GM18498 (cell line): ENCODE results near the gene AWAT2.
A peak's percentile ranks its signal among the peaks of the same experiment; 100 is the strongest.

Source experiments
- ATAC-seq: cut with Tn5 transposase; IDR thresholded peaks from one replicate; pipeline ENCODE4 v1.9.1; 2021; ENCODE audit warnings: mild to moderate bottlenecking, moderate library complexity; ENCODE audit not compliant: unreplicated experiment

AWAT2 gene

GRCh38 chrX:70042399-70043371 lies 7.1 kb downstream of the AWAT2 start:
- no peak for ATAC-seq

DNA sequence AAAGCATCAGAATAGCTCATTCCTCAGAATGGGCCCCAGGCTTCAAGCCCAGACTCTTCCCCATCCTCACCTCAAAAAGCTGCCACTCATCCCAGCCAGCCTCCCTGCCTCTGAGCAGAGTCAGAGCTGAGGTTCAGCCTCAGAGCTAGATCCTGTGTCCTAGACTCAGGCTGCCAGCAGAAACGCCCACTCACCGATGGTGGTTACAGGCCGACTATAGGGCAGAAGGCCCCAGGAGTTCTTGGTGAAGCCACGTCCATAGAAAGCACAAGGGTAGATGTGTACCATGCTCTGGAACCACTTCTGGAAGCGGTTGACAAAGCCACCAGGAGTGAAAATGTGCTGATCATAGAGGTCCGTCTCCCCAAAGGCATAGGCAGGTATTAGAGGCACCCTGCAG lies 7.7 kb downstream of the AWAT2 start:
- ATAC-seq = no peak

GRCh38 chrX:70039758-70040157 lies 10.0 kb downstream of the AWAT2 start:
- no peak for ATAC-seq

DNA sequence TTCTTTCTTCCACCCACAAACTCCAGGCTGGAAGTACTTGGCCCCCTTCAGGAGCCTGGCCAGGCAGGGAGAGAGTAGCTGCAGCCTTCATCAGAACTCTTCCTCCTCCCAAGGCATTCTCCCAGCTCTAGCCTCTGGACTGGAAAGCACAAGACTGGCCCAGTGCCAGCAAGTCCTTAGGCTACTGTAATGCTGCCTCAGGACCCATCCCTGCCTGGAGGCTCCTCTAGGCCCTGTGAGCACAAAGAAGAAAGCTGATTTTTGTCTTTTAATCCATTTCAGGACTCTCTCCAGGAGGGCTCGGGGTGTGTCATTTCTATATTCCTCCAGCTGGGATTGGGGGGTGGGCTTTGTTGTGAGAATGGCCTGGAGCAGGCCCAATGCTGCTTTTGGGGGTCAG lies 10.8 kb downstream of the AWAT2 start:
- no peak for ATAC-seq

DNA sequence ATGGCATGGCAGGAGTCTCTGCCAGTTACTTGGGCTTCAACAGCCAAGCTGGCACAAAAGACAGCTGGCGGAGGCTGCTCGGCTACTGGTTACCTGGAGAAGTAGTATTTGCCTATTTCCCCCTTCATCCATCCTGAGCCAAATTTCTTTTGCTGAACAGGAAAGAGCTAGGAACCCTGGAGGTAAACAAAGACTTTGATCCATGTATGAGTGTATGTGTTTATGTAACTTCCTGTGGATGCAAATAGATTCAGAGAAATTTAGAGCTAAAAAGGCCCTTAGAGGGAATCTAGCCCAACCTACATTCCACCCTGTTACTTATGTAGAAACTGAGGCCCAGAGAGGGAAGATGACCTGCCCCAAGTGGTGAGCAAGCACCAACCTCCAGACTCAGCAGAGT lies 11.2 kb downstream of the AWAT2 start:
- no peak for ATAC-seq

GRCh38 chrX:70034646-70035045 lies 15.1 kb downstream of the AWAT2 start:
- ATAC-seq = no peak

DNA sequence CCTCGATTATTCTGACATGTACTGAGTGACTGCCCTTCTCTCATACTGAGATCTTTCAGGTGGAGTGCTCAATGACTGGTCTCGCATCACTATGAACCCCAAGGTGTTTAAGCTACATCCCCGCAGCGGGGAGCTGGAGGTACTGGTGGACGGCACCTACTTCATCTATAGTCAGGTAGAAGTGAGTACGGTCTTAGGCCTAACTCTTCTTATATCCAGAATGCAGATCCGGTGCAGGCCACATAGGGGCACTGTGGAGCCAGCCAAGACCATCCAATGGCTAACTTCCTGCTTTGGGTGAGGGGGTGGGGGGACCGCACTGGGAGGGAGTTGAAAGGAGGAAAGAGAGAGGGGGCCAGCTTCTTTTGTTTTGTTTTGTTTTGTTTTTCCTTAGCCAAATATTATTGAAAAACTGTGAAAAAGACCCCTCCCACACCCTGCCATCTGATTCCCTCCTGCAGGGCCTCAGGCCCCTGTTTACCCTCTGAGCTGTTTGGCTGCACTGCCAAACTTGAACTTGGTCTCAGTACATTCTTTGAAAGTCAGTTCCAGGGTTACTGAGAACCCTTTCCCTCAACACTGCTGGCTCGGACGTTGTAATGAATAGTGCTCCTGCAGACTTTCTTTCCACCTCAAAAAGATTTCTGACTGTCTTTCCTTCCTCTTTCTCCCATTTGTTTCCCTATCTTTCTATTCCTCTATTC lies 16.2 kb downstream of the AWAT2 start:
- ATAC-seq = peak; percentile 71

- no peak for ATAC-seq
These were observed 16.9 kb downstream of the AWAT2 start for GRCh38 chrX:70032792-70033191.

- ATAC-seq = peak; percentile 80
These were observed 19.4 kb downstream of the AWAT2 start for GRCh38 chrX:70030301-70030767.

GRCh38 chrX:70029863-70030262 lies 19.9 kb downstream of the AWAT2 start:
- ATAC-seq = no peak

GRCh38 chrX:70026851-70027200 lies 22.9 kb downstream of the AWAT2 start:
- no peak for ATAC-seq

GRCh38 chrX:70026112-70026850 lies 23.5 kb downstream of the AWAT2 start:
- ATAC-seq = no peak

GRCh38 chrX:70025464-70025863 lies 24.3 kb downstream of the AWAT2 start:
- ATAC-seq = no peak

DNA sequence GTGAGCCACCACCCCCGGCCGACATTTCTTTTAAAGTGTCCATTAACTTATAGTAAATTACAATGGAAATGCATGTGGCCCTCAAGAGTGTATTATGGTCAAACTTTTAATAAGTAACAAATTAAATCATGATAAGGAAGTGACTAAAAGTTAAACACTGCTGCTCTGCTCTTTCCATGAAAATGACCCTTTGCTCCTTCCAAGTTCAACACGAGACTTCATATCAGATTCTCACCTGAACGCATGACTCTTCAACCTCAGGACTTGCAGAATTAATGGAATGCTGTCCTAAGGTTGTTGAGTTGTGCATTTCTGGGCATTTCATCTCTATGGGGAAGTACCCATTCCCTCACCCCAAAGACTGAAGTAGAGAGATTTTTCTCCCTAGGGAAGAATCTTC lies 27.1 kb downstream of the AWAT2 start:
- no peak for ATAC-seq

DNA sequence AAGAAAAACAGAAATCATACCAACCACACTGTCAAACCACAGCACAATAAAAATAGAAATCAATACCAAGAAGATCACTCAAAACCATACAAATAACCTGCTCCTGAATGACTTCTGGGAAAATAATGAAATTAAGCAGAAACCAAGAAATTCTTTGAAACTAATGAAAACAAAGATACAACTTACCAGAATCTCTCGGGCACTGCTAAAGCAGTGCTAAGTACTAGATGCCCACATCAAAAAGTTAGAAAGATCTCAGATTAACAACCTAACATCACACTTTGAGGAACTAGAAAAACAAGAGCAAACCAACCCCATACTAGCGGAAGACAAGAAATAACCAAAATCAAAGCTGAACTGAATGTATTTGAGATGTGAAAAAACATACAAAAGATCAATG lies 33.2 kb downstream of the AWAT2 start:
- no peak for ATAC-seq

GRCh38 chrX:70013466-70014381 lies 36.0 kb downstream of the AWAT2 start:
- ATAC-seq = no peak

DNA sequence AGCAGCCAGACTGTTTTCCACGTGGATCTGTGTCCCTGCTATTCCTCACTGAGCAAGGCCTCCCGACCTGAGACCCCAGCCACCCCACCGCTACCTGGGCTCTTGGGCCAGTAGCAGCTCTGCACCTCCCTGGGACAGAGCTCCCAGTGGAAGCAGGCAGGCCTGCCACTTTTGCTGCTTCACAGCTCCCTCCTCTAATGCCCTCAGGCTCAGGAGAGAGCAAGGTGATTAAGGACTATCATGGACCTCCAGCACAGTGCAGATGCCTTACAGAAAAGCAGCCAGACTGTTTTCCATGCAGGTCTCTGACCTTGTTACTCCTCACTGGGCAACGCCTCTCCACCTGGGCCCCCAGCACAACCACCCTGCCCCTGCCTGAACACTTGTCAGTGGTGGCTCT lies 37.0 kb downstream of the AWAT2 start:
- ATAC-seq = no peak

DNA sequence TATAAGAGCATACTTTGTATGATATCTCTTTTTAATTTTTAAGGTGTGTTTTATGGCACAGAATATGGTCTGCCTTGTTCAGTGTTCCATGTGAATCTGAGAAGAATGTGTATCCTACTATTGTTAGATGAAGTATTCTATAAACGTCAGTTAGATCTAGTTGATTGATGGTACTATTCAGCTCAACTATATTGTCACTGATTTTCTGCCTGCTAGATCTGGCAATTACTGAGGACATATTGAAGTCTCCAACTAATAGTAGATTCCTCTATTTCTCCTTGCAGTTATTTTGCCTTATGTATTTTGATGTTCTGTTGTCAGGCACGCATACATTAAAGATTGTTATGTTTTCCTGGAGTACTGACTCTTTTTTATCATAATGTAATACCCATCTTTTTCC lies 39.8 kb downstream of the AWAT2 start:
- ATAC-seq = no peak

DNA sequence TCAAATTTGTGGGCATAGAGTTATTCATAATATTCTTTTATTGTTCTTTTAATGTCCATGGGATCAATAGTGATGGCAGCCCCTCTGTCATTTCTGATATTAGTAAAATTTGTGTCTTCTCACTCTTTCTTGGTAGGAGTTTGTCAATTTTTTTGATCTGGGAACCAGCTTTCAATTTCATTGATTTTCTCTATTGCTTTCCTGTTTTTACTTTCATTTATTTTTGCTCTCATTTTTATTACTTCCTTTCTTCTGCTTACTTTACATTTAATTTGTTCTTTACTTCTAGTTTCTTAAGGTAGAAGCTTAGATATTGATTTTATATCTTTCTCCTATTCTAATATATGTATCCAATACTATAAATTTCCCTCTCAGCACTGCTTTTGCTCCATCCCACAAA lies 40.7 kb downstream of the AWAT2 start:
- no peak for ATAC-seq

GRCh38 chrX:70007946-70008345 lies 41.8 kb downstream of the AWAT2 start:
- ATAC-seq = no peak
